Activated CD8-positive, alpha-beta memory T cell treated with anti-CD3 and anti-CD28 coated beads, Interleukin-2, amount 50 U/mL, for 24 hours (primary cell): ENCODE results near the gene NELFB.

Experiments
- DNase-seq: peaks from one replicate; pipeline ENCODE4 v3.0.0-alpha.2; 2020; ENCODE audit errors: extremely low read depth

NELFB gene

GRCh38 chr9:137268538-137269201 lies 13.5 kb downstream of the NELFB start:
- no peak for DNase-seq

- DNase-seq: no peak
These were observed 14.2 kb downstream of the NELFB start for GRCh38 chr9:137269231-137269772.

- DNase-seq: no peak
These were observed 16.0 kb downstream of the NELFB start for GRCh38 chr9:137270929-137271695.

GRCh38 chr9:137271696-137272076 lies 16.6 kb downstream of the NELFB start:
- DNase-seq: no peak

GRCh38 chr9:137272241-137273094 lies 17.3 kb downstream of the NELFB start:
- DNase-seq: no peak

- DNase-seq: no peak
These were observed 18.0 kb downstream of the NELFB start for GRCh38 chr9:137273095-137273490.

- no peak for DNase-seq
These were observed 18.6 kb downstream of the NELFB start for GRCh38 chr9:137273611-137274320.

GRCh38 chr9:137275203-137275587 lies 20.1 kb downstream of the NELFB start:
- no peak for DNase-seq

GRCh38 chr9:137275588-137276472 lies 20.7 kb downstream of the NELFB start:
- DNase-seq: no peak

GRCh38 chr9:137276473-137277328 lies 21.6 kb downstream of the NELFB start:
- no peak for DNase-seq

- DNase-seq: no peak
These were observed 22.4 kb downstream of the NELFB start, which contains the start of gene TOR4A for GRCh38 chr9:137277329-137278041. TSS of gene TOR4A (plus strand) at chr9:137277726. CDS start at chr9:137278690, 964 bp downstream.

GRCh38 chr9:137278061-137278701 lies 23.1 kb downstream of the NELFB start:
- no peak for DNase-seq

- no peak for DNase-seq
These were observed 23.9 kb downstream of the NELFB start for GRCh38 chr9:137278721-137279711.

GRCh38 chr9:137279741-137280473 lies 24.8 kb downstream of the NELFB start:
- DNase-seq: no peak

GRCh38 chr9:137280474-137281344 lies 25.6 kb downstream of the NELFB start:
- no peak for DNase-seq
